ENCODE measurements around the gene PRKCH.
"Not testable (repeated sequence)": the region's sequence is repeated elsewhere in the genome, so short reads cannot be mapped to it uniquely, and the experiment has no call there.

DNA sequence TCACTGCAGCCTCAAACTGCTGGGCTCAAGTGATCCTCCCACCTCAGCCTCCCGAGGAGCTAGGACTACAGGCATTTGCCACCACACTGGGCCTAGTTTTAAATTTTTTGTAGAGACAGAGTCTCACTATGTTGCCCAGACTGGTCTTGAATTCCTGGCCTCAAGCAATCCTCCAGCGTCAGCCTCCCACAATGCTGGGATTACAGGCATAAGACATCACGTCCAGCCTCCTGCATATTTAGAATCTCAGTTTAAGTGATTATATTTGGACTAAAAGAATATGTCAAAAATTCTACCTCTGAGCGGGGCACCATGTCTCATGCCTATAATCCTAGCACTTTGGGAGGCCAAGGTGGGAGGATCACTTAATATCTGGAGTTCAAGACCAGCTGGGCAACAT, 12.7 kb upstream of the PRKCH start:
- not testable (repeated sequence) for TF ChIP-seq POLR2A (IDR thresholded peaks at IDR 0.05)
- TF ChIP-seq, protein P1, sequence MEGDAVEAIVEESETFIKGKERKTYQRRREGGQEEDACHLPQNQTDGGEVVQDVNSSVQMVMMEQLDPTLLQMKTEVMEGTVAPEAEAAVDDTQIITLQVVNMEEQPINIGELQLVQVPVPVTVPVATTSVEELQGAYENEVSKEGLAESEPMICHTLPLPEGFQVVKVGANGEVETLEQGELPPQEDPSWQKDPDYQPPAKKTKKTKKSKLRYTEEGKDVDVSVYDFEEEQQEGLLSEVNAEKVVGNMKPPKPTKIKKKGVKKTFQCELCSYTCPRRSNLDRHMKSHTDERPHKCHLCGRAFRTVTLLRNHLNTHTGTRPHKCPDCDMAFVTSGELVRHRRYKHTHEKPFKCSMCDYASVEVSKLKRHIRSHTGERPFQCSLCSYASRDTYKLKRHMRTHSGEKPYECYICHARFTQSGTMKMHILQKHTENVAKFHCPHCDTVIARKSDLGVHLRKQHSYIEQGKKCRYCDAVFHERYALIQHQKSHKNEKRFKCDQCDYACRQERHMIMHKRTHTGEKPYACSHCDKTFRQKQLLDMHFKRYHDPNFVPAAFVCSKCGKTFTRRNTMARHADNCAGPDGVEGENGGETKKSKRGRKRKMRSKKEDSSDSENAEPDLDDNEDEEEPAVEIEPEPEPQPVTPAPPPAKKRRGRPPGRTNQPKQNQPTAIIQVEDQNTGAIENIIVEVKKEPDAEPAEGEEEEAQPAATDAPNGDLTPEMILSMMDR (IDR thresholded peaks at IDR 0.05), result not testable (repeated sequence)
